Left lung (tissue), 10 donors: ENCODE data around the gene AR. TPM values are rescaled to one million over a fixed set of nuclear protein-coding genes. Genes with fewer than 3 reads are reported as not detected.
A peak's percentile ranks its signal among the peaks of the same experiment; 100 is the strongest.

Experiments
- ATAC-seq: fragments of 200-7000 bp; cut with Tn5 transposase; one replicate; pipeline ENCODE4 v1.9.1; 2020; ENCODE audit warnings: moderate library complexity
- DNase-seq, 4 donors: peaks; one replicate each; pipeline ENCODE4 v3.0.0-alpha.2; 2013 to 2020
- H3K27ac ChIP-seq, 2 donors: fragments of 200-600 bp; sonication (generic) in 1 of 2; one replicate each; pipeline versions ENCODE4 v1.5.0 to v1.8.0; 2020 to 2021
- H3K27me3 ChIP-seq, 2 donors: fragments of 200-600 bp; sonication (generic) in 1 of 2; one replicate each; pipeline versions ENCODE4 v1.5.0 to v1.8.0; 2020 to 2021
- H3K36me3 ChIP-seq, 2 donors: fragments of 200-600 bp; sonication (generic) in 1 of 2; one replicate each; pipeline versions ENCODE4 v1.5.0 to v1.8.0; 2020 to 2021
- H3K4me1 ChIP-seq, 2 donors: fragments of 200-600 bp; one replicate each; pipeline ENCODE4 v1.8.0; 2021
- H3K4me3 ChIP-seq, 2 donors: fragments of 200-600 bp; sonication (generic) in 1 of 2; one replicate each; pipeline versions ENCODE4 v1.5.0 to v1.8.0; 2020 to 2021; ENCODE audit warnings: mild to moderate bottlenecking in 1 of 2
- H3K9me3 ChIP-seq, 2 donors: fragments of 200-600 bp; sonication (generic) in 1 of 2; one replicate each; pipeline versions ENCODE4 v1.5.0 to v1.8.0; 2020 to 2021
- intact Hi-C, 2 donors: fragments of 100-400 bp; cut with DNase I; formaldehyde crosslinking; loops; one replicate each; pipeline versions ENCODE4 v1.11.2 to v1.14.2; 2022
- polyA plus RNA-seq, 6 donors: library from polyadenylated mRNA; unstranded; fragments of 120-200 nt; gene quantifications; one replicate each; pipeline ENCODE4 v1.2.1, GENCODE V29; 2013; ENCODE audit not compliant: insufficient read length in 6 of 6
- total RNA-seq, 2 donors: library from RNA; stranded (reverse); fragmentation: NEBNext Ultra II Directional; extraction: Animal tissue kit (Norgen Biotek cat#: 25700); gene quantifications; one replicate each; pipeline ENCODE4 v1.2.1, GENCODE V29; 2021
- TF ChIP-seq, protein P1 (sequence below), 2 donors: fragments of 200-600 bp; sonication (generic) in 1 of 2; IDR thresholded peaks; one replicate each; pipeline versions ENCODE4 v1.5.0 to v1.8.0; 2021; ENCODE audit warnings: antibody characterized with exemption in 2 of 2
- donor health status: DM: no; HTN: yes; CAD: no.
- donor health status: DM: no; HTN: no; CAD: no.

The AR gene
- total and polyA plus RNA-seq, 8 donors = 3.9 to 11.2 (median 10.0) TPM

DNA sequence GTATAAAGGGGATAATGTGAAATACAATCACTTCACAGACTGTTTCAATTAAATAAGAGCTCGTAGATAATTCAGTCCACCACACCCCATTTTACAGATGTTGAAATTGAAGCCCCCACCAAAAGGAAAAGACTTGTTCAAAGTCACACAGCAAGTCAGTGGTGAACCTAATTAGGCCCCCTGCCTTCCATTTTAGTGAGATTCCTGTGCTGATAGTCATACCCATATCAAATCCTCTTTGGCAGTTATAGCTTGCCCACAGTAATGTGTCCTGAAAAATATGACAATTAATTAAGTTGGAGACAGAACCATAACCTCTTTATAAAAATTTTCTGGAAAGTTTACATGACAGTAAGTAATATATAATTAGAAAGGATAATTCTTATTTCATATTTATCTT is 58.0 kb downstream of the AR start:
- ATAC-seq = no peak
- intact Hi-C loops = no loop called here
- no peaks in the 10 kb centered on the region for H3K27me3 ChIP-seq
- no peaks in the 10 kb centered on the region for H3K4me1 ChIP-seq
- H3K36me3 ChIP-seq = no peaks in the 10 kb centered on the region
- TF ChIP-seq, protein P1, sequence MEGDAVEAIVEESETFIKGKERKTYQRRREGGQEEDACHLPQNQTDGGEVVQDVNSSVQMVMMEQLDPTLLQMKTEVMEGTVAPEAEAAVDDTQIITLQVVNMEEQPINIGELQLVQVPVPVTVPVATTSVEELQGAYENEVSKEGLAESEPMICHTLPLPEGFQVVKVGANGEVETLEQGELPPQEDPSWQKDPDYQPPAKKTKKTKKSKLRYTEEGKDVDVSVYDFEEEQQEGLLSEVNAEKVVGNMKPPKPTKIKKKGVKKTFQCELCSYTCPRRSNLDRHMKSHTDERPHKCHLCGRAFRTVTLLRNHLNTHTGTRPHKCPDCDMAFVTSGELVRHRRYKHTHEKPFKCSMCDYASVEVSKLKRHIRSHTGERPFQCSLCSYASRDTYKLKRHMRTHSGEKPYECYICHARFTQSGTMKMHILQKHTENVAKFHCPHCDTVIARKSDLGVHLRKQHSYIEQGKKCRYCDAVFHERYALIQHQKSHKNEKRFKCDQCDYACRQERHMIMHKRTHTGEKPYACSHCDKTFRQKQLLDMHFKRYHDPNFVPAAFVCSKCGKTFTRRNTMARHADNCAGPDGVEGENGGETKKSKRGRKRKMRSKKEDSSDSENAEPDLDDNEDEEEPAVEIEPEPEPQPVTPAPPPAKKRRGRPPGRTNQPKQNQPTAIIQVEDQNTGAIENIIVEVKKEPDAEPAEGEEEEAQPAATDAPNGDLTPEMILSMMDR (IDR thresholded peaks at IDR 0.05) = no peak
- H3K4me3 ChIP-seq = no peak overlapping the region
- no peak overlapping the region for H3K27ac ChIP-seq
- no peak for DNase-seq
- H3K9me3 ChIP-seq = no peaks in the 10 kb centered on the region

DNA sequence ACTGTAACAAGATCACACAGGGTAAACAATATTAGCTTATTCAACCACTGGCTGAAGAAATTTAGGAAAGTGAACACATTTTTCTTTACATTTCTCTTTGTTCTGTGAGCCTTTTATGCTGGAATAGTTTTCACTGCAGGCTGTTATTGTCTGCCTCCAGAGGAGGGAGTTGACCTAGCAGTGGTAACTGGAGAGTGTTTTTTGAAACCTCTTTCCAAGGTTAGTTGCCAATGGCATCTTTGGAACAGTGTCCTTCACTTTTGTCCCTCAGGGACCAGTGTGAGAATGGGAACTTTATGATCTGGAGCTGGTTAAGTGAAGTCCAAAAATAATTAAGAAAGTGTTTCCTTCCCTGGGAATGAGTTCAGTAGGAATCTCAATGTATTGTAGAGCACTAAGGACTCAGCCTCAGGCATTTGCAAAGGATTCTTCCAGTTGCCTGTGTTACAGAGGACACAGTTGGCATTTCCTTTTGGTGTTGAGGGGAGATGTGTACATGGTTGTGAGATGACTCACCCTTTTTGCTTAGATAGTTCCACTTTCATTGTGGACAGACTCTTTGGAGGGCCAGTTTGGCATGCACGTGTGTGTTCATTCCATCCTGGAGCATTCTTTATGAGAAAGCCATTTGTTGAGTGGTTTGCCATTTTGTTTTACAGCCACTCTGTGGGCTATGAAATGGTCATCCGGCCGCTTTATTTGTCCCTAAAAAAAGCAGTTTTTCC is 61.3 kb downstream of the AR start:
- TF ChIP-seq, protein P1 (IDR thresholded peaks at IDR 0.05) = no peak
- DNase-seq (no peak), ATAC-seq (peak; percentile 60)
- H3K27ac ChIP-seq = no peak overlapping the region
- H3K4me1 ChIP-seq = no peaks in the 10 kb centered on the region
- H3K4me3 ChIP-seq = no peak overlapping the region
- intact Hi-C loops = no loop called here
- H3K9me3 ChIP-seq = no peaks in the 10 kb centered on the region
- H3K27me3 ChIP-seq = no peaks in the 10 kb centered on the region
- H3K36me3 ChIP-seq = no peaks in the 10 kb centered on the region

DNA sequence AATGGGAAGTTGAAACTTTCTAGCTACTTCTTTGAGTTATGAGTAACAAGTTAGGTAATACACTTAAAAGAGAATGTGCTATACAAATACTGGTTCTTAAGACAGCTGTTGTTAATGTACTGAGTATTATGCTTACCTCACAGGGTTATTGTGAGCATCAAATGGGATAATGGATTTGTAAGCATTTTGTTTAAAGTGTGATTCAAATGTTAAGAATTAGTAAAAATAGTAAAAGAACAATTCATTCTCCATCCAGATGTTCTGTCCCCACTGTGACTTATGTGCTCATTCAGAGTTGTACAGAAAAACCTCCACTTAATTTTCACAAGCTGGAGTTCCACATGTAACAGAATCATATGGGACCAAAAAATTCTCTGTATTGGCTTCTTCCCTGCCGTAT is 63.6 kb downstream of the AR start:
- DNase-seq (no peak), ATAC-seq (no peak)
- intact Hi-C loops = no loop called here
- Histone ChIP-seq H3K4me3 (no peak overlapping the region), H3K27me3 (no peaks in the 10 kb centered on the region), H3K27ac (no peak overlapping the region), H3K9me3 (no peaks in the 10 kb centered on the region), H3K36me3 (no peaks in the 10 kb centered on the region), H3K4me1 (no peaks in the 10 kb centered on the region)
- TF ChIP-seq, protein P1 (IDR thresholded peaks at IDR 0.05) = no peak

DNA sequence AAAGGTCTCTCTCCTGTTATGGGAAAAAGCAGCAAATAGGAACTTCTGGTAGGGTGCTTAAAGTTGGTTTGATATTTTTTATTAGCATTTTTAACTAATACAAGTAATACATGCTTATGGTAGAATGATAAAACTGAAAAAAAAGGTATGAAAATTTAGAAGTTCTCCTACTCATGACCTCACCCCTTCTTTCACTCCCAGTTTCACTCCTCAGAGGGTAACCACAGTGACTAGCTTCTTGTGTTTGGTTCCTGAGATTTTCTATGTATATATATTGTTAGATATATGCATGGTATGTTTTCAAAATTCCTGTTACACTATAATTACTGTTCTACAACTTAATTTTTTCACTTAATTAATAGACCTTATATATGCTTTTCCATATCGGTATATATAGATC is 66.5 kb downstream of the AR start:
- H3K36me3 ChIP-seq = no peaks in the 10 kb centered on the region
- H3K4me1 ChIP-seq = no peaks in the 10 kb centered on the region
- H3K27me3 ChIP-seq = no peaks in the 10 kb centered on the region
- no peak overlapping the region for H3K27ac ChIP-seq
- TF ChIP-seq, protein P1 (IDR thresholded peaks at IDR 0.05) = no peak
- intact Hi-C loops = no loop called here
- H3K4me3 ChIP-seq = no peak overlapping the region
- no peak for DNase-seq
- peaks cover 0 to 3% of the 10 kb centered on the region in 2 donors for H3K9me3 ChIP-seq
- ATAC-seq = no peak

DNA sequence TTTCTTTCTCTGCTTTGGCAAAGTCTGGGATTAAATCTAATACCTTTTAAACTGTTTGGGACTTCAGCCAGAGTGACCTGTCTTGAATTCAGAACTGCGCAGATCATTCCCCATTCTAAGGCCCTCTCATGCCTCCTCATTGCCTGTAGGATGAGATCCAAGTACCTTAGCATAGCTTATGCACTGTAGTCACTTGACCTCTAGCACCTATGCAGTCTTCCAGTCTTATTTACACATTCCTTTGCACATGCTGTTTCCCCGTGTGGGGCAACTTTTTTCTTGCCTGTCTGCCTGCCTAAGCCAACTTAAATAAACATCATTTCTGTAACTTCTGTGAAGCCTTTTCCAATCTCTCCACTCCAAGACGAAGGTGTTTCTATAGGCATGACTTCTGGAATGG is 68.4 kb downstream of the AR start:
- Histone ChIP-seq H3K27me3 (no peaks in the 10 kb centered on the region), H3K36me3 (no peaks in the 10 kb centered on the region), H3K27ac (no peak overlapping the region), H3K4me1 (no peaks in the 10 kb centered on the region), H3K9me3 (peaks cover 0 to 3% of the 10 kb centered on the region in 2 donors), H3K4me3 (no peak overlapping the region)
- intact Hi-C loops = no loop called here
- DNase-seq (no peak), ATAC-seq (peak; percentile 57)
- TF ChIP-seq, protein P1 (IDR thresholded peaks at IDR 0.05) = no peak
